Neural progenitor cell (in vitro differentiated cells): Measurements from ENCODE around the gene HS2ST1. TPM values are rescaled to one million over a fixed set of nuclear protein-coding genes. Genes with fewer than 3 reads are reported as not detected.

Experiments used
- DNase-seq: peaks from one replicate; pipeline ENCODE4 v3.0.0-alpha.2; 2016; ENCODE audit warnings: low spot score
- H2AFZ ChIP-seq: fragments of 200-600 bp; sonication (generic); replicated peaks from 2 replicates; pipeline ENCODE4 v1.6.1; 2016; ENCODE audit warnings: antibody characterized with exemption
- H3F3A ChIP-seq: fragments of 200-600 bp; sonication (generic); 2 replicates; pipeline ENCODE4 v1.6.1; 2016; ENCODE audit warnings: antibody characterized with exemption, low read depth
- H3K27ac ChIP-seq: fragments of 200-600 bp; sonication (generic); 2 replicates; pipeline ENCODE4 v1.5.1; 2016; ENCODE audit warnings: mild to moderate bottlenecking
- H3K27me3 ChIP-seq: fragments of 200-600 bp; sonication (generic); 2 replicates; pipeline ENCODE4 v1.6.1; 2016; ENCODE audit warnings: mild to moderate bottlenecking, moderate library complexity
- H3K36me3 ChIP-seq: fragments of 200-600 bp; sonication (generic); 2 replicates; pipeline ENCODE4 v1.5.1; 2016
- H3K4me1 ChIP-seq: fragments of 200-600 bp; sonication (generic); 2 replicates; pipeline ENCODE4 v1.6.1; 2016; ENCODE audit warnings: mixed run types
- H3K4me2 ChIP-seq: fragments of 200-600 bp; sonication (generic); 2 replicates; pipeline ENCODE4 v1.6.1; 2016
- H3K4me3 ChIP-seq: fragments of 200-600 bp; sonication (generic); 2 replicates; pipeline ENCODE4 v1.5.1; 2016
- H3K79me2 ChIP-seq: fragments of 200-600 bp; sonication (generic); 2 replicates; pipeline ENCODE4 v1.6.1; 2016; ENCODE audit warnings: low read depth
- H3K9ac ChIP-seq: fragments of 200-600 bp; sonication (generic); 2 replicates; pipeline ENCODE4 v1.6.1; 2016
- H3K9me3 ChIP-seq: fragments of 200-600 bp; sonication (generic); 2 replicates; pipeline ENCODE4 v1.5.1; 2016; ENCODE audit warnings: low read depth
- H4K20me1 ChIP-seq: fragments of 200-600 bp; sonication (generic); 2 replicates; pipeline ENCODE4 v1.6.1; 2016; ENCODE audit warnings: low read depth
- H3K27ac Mint-ChIP-seq: 3 replicates; pipeline ENCODE4 v1.8.0; 2021; ENCODE audit warnings: mixed read lengths
- H3K27me3 Mint-ChIP-seq: 2 replicates; pipeline ENCODE4 v1.8.0; 2022; ENCODE audit warnings: low read depth, mild to moderate bottlenecking, inconsistent platforms, moderate library complexity, mixed read lengths; ENCODE audit not compliant: insufficient read depth
- H3K36me3 Mint-ChIP-seq: 3 replicates; pipeline ENCODE4 v1.8.0; 2021; ENCODE audit warnings: mixed read lengths
- H3K4me1 Mint-ChIP-seq: 3 replicates; pipeline ENCODE4 v1.8.0; 2021; ENCODE audit warnings: mixed read lengths
- H3K4me3 Mint-ChIP-seq: 3 replicates; pipeline ENCODE4 v1.8.0; 2021; ENCODE audit warnings: mild to moderate bottlenecking, moderate library complexity, mixed read lengths
- H3K9me3 Mint-ChIP-seq: 3 replicates; pipeline ENCODE4 v1.8.0; 2020; ENCODE audit warnings: mixed read lengths
- EZH2 ChIP-seq: fragments of 200-600 bp; sonication (generic); IDR thresholded peaks from 2 replicates; pipeline ENCODE4 v1.6.1; 2017; ENCODE audit warnings: antibody characterized with exemption, mild to moderate bottlenecking, moderate library complexity
- EZH2phosphoT487 ChIP-seq: fragments of 200-600 bp; sonication (generic); IDR thresholded peaks from 2 replicates; pipeline ENCODE4 v1.6.1; 2017; ENCODE audit warnings: antibody characterized with exemption
- total RNA-seq: library from RNA; depleted of rRNA; stranded (reverse); fragments of >200 nt; gene quantifications from 2 replicates; pipeline ENCODE4 v1.2.3, GENCODE V29; 2015; ENCODE audit warnings: low replicate concordance
- TF ChIP-seq, protein P1 (sequence below): fragments of 200-600 bp; sonication (generic); IDR thresholded peaks from 2 replicates; pipeline ENCODE4 v1.5.1; 2017; ENCODE audit warnings: antibody characterized with exemption, mild to moderate bottlenecking

The HS2ST1 gene
- total RNA-seq, 1 donor from 2014 or later, result 33.2 TPM

- peaks cover 7% of the 10 kb centered on the region for H3K9me3 Mint-ChIP-seq
- H3K27me3 Mint-ChIP-seq, result no peaks in the 10 kb centered on the region
- H3K36me3 ChIP-seq, result no peaks in the 10 kb centered on the region
- no peaks in the 10 kb centered on the region for H3F3A ChIP-seq
- no peak overlapping the region for H3K4me2 ChIP-seq
- no peak overlapping the region for H3K9ac ChIP-seq
- H3K4me1 Mint-ChIP-seq, result peaks cover 4% of the 10 kb centered on the region
- H2AFZ ChIP-seq, result no peak overlapping the region
- no peak for TF ChIP-seq EZH2phosphoT487
- TF ChIP-seq, protein P1, sequence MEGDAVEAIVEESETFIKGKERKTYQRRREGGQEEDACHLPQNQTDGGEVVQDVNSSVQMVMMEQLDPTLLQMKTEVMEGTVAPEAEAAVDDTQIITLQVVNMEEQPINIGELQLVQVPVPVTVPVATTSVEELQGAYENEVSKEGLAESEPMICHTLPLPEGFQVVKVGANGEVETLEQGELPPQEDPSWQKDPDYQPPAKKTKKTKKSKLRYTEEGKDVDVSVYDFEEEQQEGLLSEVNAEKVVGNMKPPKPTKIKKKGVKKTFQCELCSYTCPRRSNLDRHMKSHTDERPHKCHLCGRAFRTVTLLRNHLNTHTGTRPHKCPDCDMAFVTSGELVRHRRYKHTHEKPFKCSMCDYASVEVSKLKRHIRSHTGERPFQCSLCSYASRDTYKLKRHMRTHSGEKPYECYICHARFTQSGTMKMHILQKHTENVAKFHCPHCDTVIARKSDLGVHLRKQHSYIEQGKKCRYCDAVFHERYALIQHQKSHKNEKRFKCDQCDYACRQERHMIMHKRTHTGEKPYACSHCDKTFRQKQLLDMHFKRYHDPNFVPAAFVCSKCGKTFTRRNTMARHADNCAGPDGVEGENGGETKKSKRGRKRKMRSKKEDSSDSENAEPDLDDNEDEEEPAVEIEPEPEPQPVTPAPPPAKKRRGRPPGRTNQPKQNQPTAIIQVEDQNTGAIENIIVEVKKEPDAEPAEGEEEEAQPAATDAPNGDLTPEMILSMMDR, result no peak
- TF ChIP-seq EZH2, result no peak
- H3K27ac ChIP-seq, result no peak overlapping the region
- H3K4me3 Mint-ChIP-seq, result no peak overlapping the region
- H3K79me2 ChIP-seq, result peaks cover 94% of the 10 kb centered on the region
- peaks cover 2% of the 10 kb centered on the region for H4K20me1 ChIP-seq
- peaks cover 9% of the 10 kb centered on the region for H3K36me3 Mint-ChIP-seq
- no peaks in the 10 kb centered on the region for H3K27me3 ChIP-seq
- no peaks in the 10 kb centered on the region for H3K9me3 ChIP-seq
- H3K27ac Mint-ChIP-seq, result no peak overlapping the region
- H3K4me3 ChIP-seq, result no peak overlapping the region
- no peak for DNase-seq
- no peaks in the 10 kb centered on the region for H3K4me1 ChIP-seq
Measured at GRCh38 chr1:86997538-86997937, 83.1 kb downstream of the HS2ST1 start.

DNA sequence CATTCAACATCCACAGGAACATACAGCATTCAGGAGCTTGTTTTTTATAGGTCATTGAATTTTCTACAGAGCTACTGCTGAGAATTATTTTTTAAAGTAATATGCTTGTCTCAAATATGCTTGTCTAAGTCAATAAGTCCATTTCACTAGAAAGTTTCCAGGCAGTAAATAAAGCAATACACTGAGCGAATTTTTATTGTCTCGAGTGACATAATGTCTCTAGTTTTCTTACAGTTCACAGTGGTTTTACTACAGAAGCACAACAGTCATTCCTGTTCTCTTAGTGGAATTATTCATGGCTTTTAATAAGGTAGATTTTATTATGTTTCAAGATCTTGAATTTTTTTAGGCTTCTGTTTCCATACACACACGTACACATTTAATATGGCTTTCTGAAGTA lies 83.8 kb downstream of the HS2ST1 start:
- H3K9ac ChIP-seq, result no peak overlapping the region
- H3F3A ChIP-seq, result no peaks in the 10 kb centered on the region
- no peak overlapping the region for H3K4me2 ChIP-seq
- Mint-ChIP-seq H3K4me1 (peaks cover 4% of the 10 kb centered on the region), H3K27me3 (no peaks in the 10 kb centered on the region), H3K9me3 (peaks cover 13% of the 10 kb centered on the region), H3K36me3 (peaks cover 15% of the 10 kb centered on the region), H3K27ac (no peak overlapping the region), H3K4me3 (no peak overlapping the region)
- no peak overlapping the region for H3K4me3 ChIP-seq
- no peaks in the 10 kb centered on the region for H3K36me3 ChIP-seq
- no peaks in the 10 kb centered on the region for H3K9me3 ChIP-seq
- no peak overlapping the region for H2AFZ ChIP-seq
- no peaks in the 10 kb centered on the region for H3K4me1 ChIP-seq
- peaks cover 94% of the 10 kb centered on the region for H3K79me2 ChIP-seq
- no peak overlapping the region for H3K27ac ChIP-seq
- no peaks in the 10 kb centered on the region for H3K27me3 ChIP-seq
- no peak for TF ChIP-seq EZH2
- TF ChIP-seq EZH2phosphoT487, result no peak
- TF ChIP-seq, protein P1, result no peak
- H4K20me1 ChIP-seq, result peaks cover 2% of the 10 kb centered on the region
- no peak for DNase-seq

DNA sequence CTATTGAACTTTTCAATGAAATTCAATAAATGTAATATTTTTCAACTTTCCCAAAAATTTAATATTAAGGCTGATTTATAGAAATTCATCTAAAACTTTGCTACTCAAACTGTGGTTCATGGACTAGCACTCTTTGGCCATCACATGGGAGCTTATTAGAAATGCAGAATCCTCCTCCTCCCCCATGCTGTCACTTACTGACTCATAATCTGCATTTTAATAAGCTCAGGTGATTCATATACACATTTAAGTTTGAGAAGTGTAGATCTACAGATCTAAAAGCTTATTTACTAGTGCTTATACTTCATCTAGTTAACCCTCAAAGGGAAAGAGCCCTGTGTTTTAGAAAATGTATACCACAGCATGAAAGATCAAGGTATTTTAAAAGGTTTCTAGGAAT lies 84.3 kb downstream of the HS2ST1 start:
- no peak for DNase-seq
- Mint-ChIP-seq H3K27me3 (no peaks in the 10 kb centered on the region), H3K27ac (no peak overlapping the region), H3K4me3 (no peak overlapping the region), H3K9me3 (peaks cover 13% of the 10 kb centered on the region), H3K36me3 (peaks cover 15% of the 10 kb centered on the region), H3K4me1 (peaks cover 4% of the 10 kb centered on the region)
- Histone ChIP-seq H2AFZ (no peak overlapping the region), H3K4me1 (no peaks in the 10 kb centered on the region), H3K36me3 (no peaks in the 10 kb centered on the region), H4K20me1 (peaks cover 2% of the 10 kb centered on the region), H3K27me3 (no peaks in the 10 kb centered on the region), H3K9ac (no peak overlapping the region), H3K79me2 (peaks cover 96% of the 10 kb centered on the region), H3K4me3 (no peak overlapping the region), H3K9me3 (no peaks in the 10 kb centered on the region), H3K4me2 (no peak overlapping the region), H3F3A (no peaks in the 10 kb centered on the region), H3K27ac (no peak overlapping the region)
- TF ChIP-seq, protein P1, result no peak

- no peak overlapping the region for H3K9ac ChIP-seq
- no peak overlapping the region for H3K27ac ChIP-seq
- no peak overlapping the region for H3K4me3 ChIP-seq
- Mint-ChIP-seq H3K27ac (no peak overlapping the region), H3K36me3 (peaks cover 13% of the 10 kb centered on the region), H3K4me1 (peaks cover 4% of the 10 kb centered on the region), H3K4me3 (no peak overlapping the region), H3K27me3 (no peaks in the 10 kb centered on the region), H3K9me3 (peaks cover 11% of the 10 kb centered on the region)
- H3K79me2 ChIP-seq, result peaks cover 92% of the 10 kb centered on the region
- no peaks in the 10 kb centered on the region for H3K27me3 ChIP-seq
- no peaks in the 10 kb centered on the region for H3K4me1 ChIP-seq
- no peaks in the 10 kb centered on the region for H3F3A ChIP-seq
- H3K36me3 ChIP-seq, result no peaks in the 10 kb centered on the region
- H3K4me2 ChIP-seq, result no peak overlapping the region
- DNase-seq, result no peak
- no peak overlapping the region for H2AFZ ChIP-seq
- H4K20me1 ChIP-seq, result peaks cover 2% of the 10 kb centered on the region
- no peaks in the 10 kb centered on the region for H3K9me3 ChIP-seq
- TF ChIP-seq, protein P1, result no peak
- TF ChIP-seq EZH2phosphoT487 (no peak), EZH2 (no peak)
Measured at GRCh38 chr1:87000460-87000859, 86.0 kb downstream of the HS2ST1 start.
